ENCODE results near the gene EAPP.
"Not testable (repeated sequence)": the region's sequence is repeated elsewhere in the genome, so short reads cannot be mapped to it uniquely, and the experiment has no call there.

The EAPP gene

GRCh38 chr14:34539407-34540180, at the start of gene EAPP:
EAPP (minus strand) TSS chr14:34539701; CDS start chr14:34539628, 73 bp downstream.
- DNase-seq (ENCODE audit: low spot score), result peak; percentile 98

GRCh38 chr14:34583525-34583924, 44.0 kb upstream of the EAPP start:
- no peak for DNase-seq (ENCODE audit: low spot score)

- no peak for DNase-seq (ENCODE audit: low spot score)
These were observed 42.7 kb upstream of the EAPP start for GRCh38 chr14:34582117-34582680.

- DNase-seq (ENCODE audit: low spot score), result no peak
These were observed 40.9 kb upstream of the EAPP start for GRCh38 chr14:34580381-34580780.

GRCh38 chr14:34571771-34572170, 32.3 kb upstream of the EAPP start:
- DNase-seq (ENCODE audit: low spot score), result no peak

- no peak for DNase-seq (ENCODE audit: low spot score)
These were observed 30.2 kb upstream of the EAPP start for GRCh38 chr14:34569750-34570149.

GRCh38 chr14:34568803-34569202, 29.3 kb upstream of the EAPP start:
- no peak for DNase-seq (ENCODE audit: low spot score)

GRCh38 chr14:34562776-34563150, 23.3 kb upstream of the EAPP start:
- no peak for DNase-seq (ENCODE audit: low spot score)

GRCh38 chr14:34562037-34562775, 22.7 kb upstream of the EAPP start:
- not testable (repeated sequence) for DNase-seq (ENCODE audit: low spot score)

GRCh38 chr14:34556498-34556829, 17.0 kb upstream of the EAPP start:
- not testable (repeated sequence) for DNase-seq (ENCODE audit: low spot score)

- not testable (repeated sequence) for DNase-seq (ENCODE audit: low spot score)
These were observed 16.3 kb upstream of the EAPP start for GRCh38 chr14:34555583-34556497.

GRCh38 chr14:34554540-34555250, 15.2 kb upstream of the EAPP start:
- peak; percentile 67 for DNase-seq (ENCODE audit: low spot score)

GRCh38 chr14:34549276-34549966, 9.9 kb upstream of the EAPP start:
- not testable (repeated sequence) for DNase-seq (ENCODE audit: low spot score)

GRCh38 chr14:34548472-34548981, 9.0 kb upstream of the EAPP start:
- DNase-seq (ENCODE audit: low spot score), result no peak

GRCh38 chr14:34547136-34547520, 7.6 kb upstream of the EAPP start:
- DNase-seq (ENCODE audit: low spot score), result not testable (repeated sequence)

- DNase-seq (ENCODE audit: low spot score), result not testable (repeated sequence)
These were observed 7.0 kb upstream of the EAPP start for GRCh38 chr14:34546272-34547135.

- not testable (repeated sequence) for DNase-seq (ENCODE audit: low spot score)
These were observed 919 bp upstream of the EAPP start for GRCh38 chr14:34540181-34541059.

GRCh38 chr14:34538871-34539406, 562 bp downstream of the EAPP start:
- DNase-seq (ENCODE audit: low spot score), result no peak
